H1 (cell line): ENCODE measurements around the gene MACC1. TPM values are rescaled to one million over a fixed set of nuclear protein-coding genes. Genes with fewer than 3 reads are reported as not detected.

Experiments used
- CTCF ChIA-PET: fragments of 300-600 bp; sonication (Branson Sonifier 250); formaldehyde crosslinking; loops from one replicate; lab custom pipeline; 2021; ENCODE audit not compliant: partially characterized antibody; lab: Charles Lee
- POLR2A ChIA-PET: fragments of 300-600 bp; sonication (Branson Sonifier 250); formaldehyde crosslinking; loops from one replicate; lab custom pipeline; 2021; ENCODE audit warnings: inconsistent platforms; ENCODE audit not compliant: partially characterized antibody; lab: Charles Lee
- DNase-seq, 2 experiments: peaks; one replicate each; pipeline versions ENCODE4 v3.0.0 to v3.0.0-alpha.2; 2010 to 2022; ENCODE audit warnings: low spot score in 2 of 2, low read depth in 1 of 2, mixed read lengths in 1 of 2
- FAIRE-seq: peaks from 2 replicates; lab custom pipeline; 2011; peaks lifted over from hg19 to GRCh38; lab: Jason Lieb, UNC
- H2AFZ ChIP-seq: 2 replicates; pipeline ENCODE4 v1.8.1; 2012; ENCODE audit warnings: low read length, inconsistent platforms
- H2AK5ac ChIP-seq: 2 replicates; pipeline ENCODE4 v1.6.1; 2013; ENCODE audit warnings: low read depth, low read length
- H2BK120ac ChIP-seq: replicated peaks from 2 replicates; pipeline ENCODE3; 2013; ENCODE audit warnings: low read depth, low read length, inconsistent platforms
- H2BK12ac ChIP-seq: 2 replicates; pipeline ENCODE4 v1.6.1; 2013; ENCODE audit warnings: low read depth, low read length
- H2BK15ac ChIP-seq: 2 replicates; pipeline ENCODE4 v1.6.1; 2013; ENCODE audit warnings: low read length
- H2BK20ac ChIP-seq: 2 replicates; pipeline ENCODE4 v1.6.1; 2013; ENCODE audit warnings: low read length
- H2BK5ac ChIP-seq: 2 replicates; pipeline ENCODE4 v1.6.1; 2013; ENCODE audit warnings: low read depth, low read length
- H3K14ac ChIP-seq: 2 replicates; pipeline ENCODE4 v1.6.1; 2013; ENCODE audit warnings: inconsistent platforms; ENCODE audit not compliant: insufficient read length
- H3K18ac ChIP-seq: 2 replicates; pipeline ENCODE4 v1.6.1; 2013; ENCODE audit warnings: low read length; ENCODE audit errors: extremely low read depth
- H3K23ac ChIP-seq: 2 replicates; pipeline ENCODE4 v1.6.1; 2013; ENCODE audit warnings: inconsistent platforms; ENCODE audit not compliant: insufficient read length
- H3K23me2 ChIP-seq: 2 replicates; pipeline ENCODE4 v1.6.1; 2013; ENCODE audit warnings: low read depth, low read length
- H3K27ac ChIP-seq: 2 replicates; pipeline ENCODE4 v1.6.1; 2011; ENCODE audit warnings: low read depth, low read length, inconsistent platforms
- H3K27me3 ChIP-seq, 4 experiments: replicated peaks in 1 of 4; 1 replicate in 1 of 4; 2 replicates in 3 of 4; pipeline versions ENCODE4 v1.6.1 to v1.8.1; 2011 to 2013; ENCODE audit warnings: low read length in 3 of 4, mild to moderate bottlenecking in 3 of 4, inconsistent platforms in 2 of 4, mixed read lengths in 2 of 4, moderate library complexity in 1 of 4; ENCODE audit not compliant: control insufficient read depth in 3 of 4, insufficient read depth in 3 of 4; ENCODE audit errors: extremely low read depth in 1 of 4
- H3K36me3 ChIP-seq, 4 experiments: 2 replicates each; pipeline versions ENCODE4 v1.6.1 to v1.8.1; 2011 to 2013; ENCODE audit warnings: mild to moderate bottlenecking in 4 of 4, low read length in 3 of 4, moderate library complexity in 2 of 4, control low read depth in 1 of 4, inconsistent platforms in 1 of 4; ENCODE audit not compliant: insufficient read depth in 4 of 4, control insufficient read depth in 2 of 4
- H3K4ac ChIP-seq: replicated peaks from 2 replicates; pipeline ENCODE3; 2013; ENCODE audit warnings: low read length, low read depth, mixed read lengths, inconsistent platforms; ENCODE audit not compliant: insufficient read length
- H3K4me1 ChIP-seq, 4 experiments: replicated peaks in 1 of 4; 1 replicate in 1 of 4; 2 replicates in 3 of 4; pipeline versions ENCODE4 v1.6.1 to v1.8.1; 2011 to 2013; ENCODE audit warnings: low read length in 3 of 4, inconsistent platforms in 2 of 4, mixed read lengths in 1 of 4; ENCODE audit not compliant: insufficient read depth in 4 of 4, control insufficient read depth in 3 of 4
- H3K4me2 ChIP-seq, 2 experiments: 2 replicates each; pipeline versions ENCODE4 v1.6.1 to v1.8.1; 2011 to 2013; ENCODE audit warnings: low read depth in 2 of 2, low read length in 2 of 2, control low read depth in 1 of 2, inconsistent platforms in 1 of 2, mild to moderate bottlenecking in 1 of 2; ENCODE audit not compliant: insufficient read depth in 1 of 2
- H3K4me3 ChIP-seq, 4 experiments: fragments of 200-600, 300-600 bp in 1 of 4; sonication (generic), shearing (Covaris generic), sonication (Bioruptor Twin) in 1 of 4; 2 replicates each; pipeline versions ENCODE4 v1.5.1 to v1.8.1; 2011 to 2016; ENCODE audit warnings: low read length in 4 of 4, low read depth in 3 of 4, control low read depth in 2 of 4, inconsistent platforms in 2 of 4, mild to moderate bottlenecking in 2 of 4, mixed read lengths in 1 of 4, moderate library complexity in 1 of 4; ENCODE audit not compliant: insufficient read depth in 2 of 4; ENCODE audit errors: extremely low read depth in 1 of 4
- H3K56ac ChIP-seq: replicated peaks from 2 replicates; pipeline ENCODE3; 2013; ENCODE audit warnings: low read depth, mild to moderate bottlenecking, mixed read lengths, low read length, inconsistent platforms; ENCODE audit not compliant: insufficient read length
- H3K79me1 ChIP-seq: 2 replicates; pipeline ENCODE4 v1.6.1; 2013; ENCODE audit warnings: low read depth, low read length, control low read depth
- H3K79me2 ChIP-seq, 2 experiments: 2 replicates each; pipeline versions ENCODE4 v1.6.1 to v1.8.1; 2012 to 2013; ENCODE audit warnings: low read length in 2 of 2, mild to moderate bottlenecking in 2 of 2, inconsistent platforms in 1 of 2; ENCODE audit not compliant: insufficient read depth in 2 of 2, control insufficient read depth in 1 of 2
- H3K9ac ChIP-seq, 4 experiments: replicated peaks in 1 of 4; 1 replicate in 1 of 4; 2 replicates in 3 of 4; pipeline versions ENCODE4 v1.6.1 to v1.8.1; 2011 to 2013; ENCODE audit warnings: low read depth in 3 of 4, low read length in 3 of 4, control low read depth in 2 of 4, mild to moderate bottlenecking in 2 of 4, moderate library complexity in 2 of 4, inconsistent platforms in 1 of 4; ENCODE audit errors: extremely low read depth in 1 of 4
- H3K9me3 ChIP-seq, 2 experiments: 2 replicates each; pipeline versions ENCODE4 v1.6.1 to v1.8.1; 2012 to 2013; ENCODE audit warnings: mild to moderate bottlenecking in 2 of 2, moderate library complexity in 2 of 2, control low read depth in 1 of 2, inconsistent platforms in 1 of 2, low read depth in 1 of 2, low read length in 1 of 2, mixed read lengths in 1 of 2; ENCODE audit not compliant: insufficient read depth in 2 of 2
- H4K20me1 ChIP-seq, 2 experiments: replicated peaks in 1 of 2; 2 replicates each; pipeline versions ENCODE3 to v1.8.1; 2011 to 2013; ENCODE audit warnings: inconsistent platforms in 2 of 2, low read length in 2 of 2, mild to moderate bottlenecking in 1 of 2; ENCODE audit not compliant: insufficient read depth in 2 of 2, control insufficient read depth in 1 of 2
- H4K5ac ChIP-seq: 2 replicates; pipeline ENCODE4 v1.6.1; 2013; ENCODE audit warnings: low read length, low read depth, mixed read lengths, inconsistent platforms; ENCODE audit not compliant: insufficient read length
- H4K8ac ChIP-seq: 2 replicates; pipeline ENCODE4 v1.8.0; 2013; ENCODE audit warnings: mild to moderate bottlenecking, moderate library complexity, low read length, inconsistent platforms; ENCODE audit not compliant: insufficient read depth; ENCODE audit errors: extremely low read depth
- H4K91ac ChIP-seq: replicated peaks from 2 replicates; pipeline ENCODE3; 2013; ENCODE audit warnings: low read length, mixed read lengths, inconsistent platforms; ENCODE audit not compliant: insufficient read length
- ASH2L ChIP-seq: fragments of 200-600, 300-600 bp; sonication (generic); IDR thresholded peaks from one replicate; pipeline ENCODE4 v1.7.1; 2017; ENCODE audit warnings: low read length
- BACH1 ChIP-seq: IDR thresholded peaks from 2 replicates; pipeline ENCODE4 v1.6.1; 2012; ENCODE audit warnings: low read length, improper control_type of control experiment
- BCL11A ChIP-seq, 2 experiments: IDR thresholded peaks; one replicate each; pipeline ENCODE4 v1.6.1; 2011; ENCODE audit warnings: low read depth in 2 of 2, low read length in 2 of 2, mild to moderate bottlenecking in 2 of 2
- SP1 ChIP-seq: IDR thresholded peaks from 2 replicates; pipeline ENCODE4 v1.6.1; 2011; ENCODE audit warnings: low read depth, low read length
- TAF1 ChIP-seq: IDR thresholded peaks from 2 replicates; pipeline ENCODE4 v1.6.1; 2011; ENCODE audit warnings: mild to moderate bottlenecking, low read depth, low read length
- TAF7 ChIP-seq: optimal IDR thresholded peaks from 2 replicates; pipeline ENCODE3; 2011; ENCODE audit warnings: low read depth, mild to moderate bottlenecking, inconsistent platforms, low read length, moderate library complexity, borderline replicate concordance
- polyA plus RNA-seq, 7 experiments: library from polyadenylated mRNA; depleted of rRNA in 3 of 7; stranded (reverse) in 5 of 7; unstranded in 2 of 7; fragments of >200 nt in 5 of 7; fragments of 200-250 nt in 2 of 7; gene quantifications; 1 replicate in 5 of 7; 2 replicates in 1 of 7; 4 replicates in 1 of 7; pipeline versions ENCODE4 v1.2.1 to v1.2.3, GENCODE V29; 2011 to 2013; ENCODE audit warnings: missing spikeins in 2 of 7, mixed read lengths in 2 of 7
- total RNA-seq: library from RNA; stranded (reverse); fragmentation: NEBNext Ultra II Directional; extraction: Animal tissue kit (Norgen Biotek cat#: 25700); gene quantifications from 2 replicates; pipeline ENCODE4 v1.2.1, GENCODE V29; 2021

The MACC1 gene
- total and polyA plus RNA-seq, 2 of the 8 experiments (the other 6 are each of a cell fraction or from before 2014, with no cell fraction given) = 2.0 to 17.2 TPM

GRCh38 chr7:20152511-20152910, 64.7 kb downstream of the MACC1 start:
- Histone ChIP-seq H4K8ac (no peak overlapping the region), H3K27me3 (no peaks in the 10 kb centered on the region), H3K9ac (no peak overlapping the region), H3K23ac (no peak overlapping the region), H4K20me1 (no peaks in the 10 kb centered on the region), H3K4me2 (no peak overlapping the region), H2BK5ac (no peak overlapping the region), H2AFZ (no peak overlapping the region), H2BK120ac (no peak overlapping the region), H2BK20ac (no peak overlapping the region), H4K91ac (no peak overlapping the region), H3K4me3 (no peak overlapping the region), H3K27ac (no peak overlapping the region), H2BK12ac (no peak overlapping the region), H3K56ac (no peak overlapping the region), H3K18ac (no peak overlapping the region), H3K36me3 (peaks cover 0 to 5% (median 2%) of the 10 kb centered on the region in 4 experiments; a peak in 4 of 8 replicates), H4K5ac (no peak overlapping the region), H3K4me1 (no peaks in the 10 kb centered on the region), H2BK15ac (no peak overlapping the region), H3K9me3 (no peaks in the 10 kb centered on the region), H3K79me2 (no peaks in the 10 kb centered on the region), H3K4ac (no peak overlapping the region), H2AK5ac (no peak overlapping the region), H3K79me1 (no peaks in the 10 kb centered on the region), H3K14ac (no peak overlapping the region), H3K23me2 (no peaks in the 10 kb centered on the region)
- DNase-seq (no peak), FAIRE-seq (no peak)
- POLR2A ChIA-PET = no interaction called here
- CTCF ChIA-PET = interaction anchor here (1.8 kb wide), 2 partner anchors 20 to 169 kb away, joined by 5 to 6 read pairs; no protein-coding TSS in a partner anchor
- TF ChIP-seq SP1 = no peak
- no peak for TF ChIP-seq BCL11A (IDR thresholded peaks at IDR 0.05; ENCODE audit: low read depth in 2 of 2, low read length in 2 of 2)
- no peak for TF ChIP-seq ASH2L
- no peak for TF ChIP-seq TAF7
- TF ChIP-seq BACH1 = no peak
- no peak for TF ChIP-seq TAF1
